ENCODE results near the gene ZBTB45.

Gene ZBTB45

DNA sequence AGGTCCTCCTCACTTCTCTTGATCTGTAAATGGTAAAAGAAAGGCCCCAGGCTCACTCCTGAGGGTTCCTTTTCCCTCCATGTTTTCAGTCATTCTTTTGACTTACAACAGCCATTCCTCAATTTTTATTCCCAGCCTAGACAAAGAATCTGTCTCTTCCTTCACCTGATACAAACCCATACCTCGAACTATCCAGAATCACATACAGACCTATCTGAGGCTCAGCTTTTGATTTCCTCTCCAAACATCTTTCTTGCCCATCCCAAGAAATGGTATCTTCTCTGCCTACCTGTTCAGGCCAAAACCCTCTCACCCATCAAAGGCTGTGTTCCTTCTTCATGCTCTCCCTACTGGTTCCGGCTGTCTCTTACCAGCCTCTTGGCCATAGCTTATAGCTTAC, 33.0 kb upstream of the ZBTB45 start (continued):
- TF ChIP-seq, protein P1, sequence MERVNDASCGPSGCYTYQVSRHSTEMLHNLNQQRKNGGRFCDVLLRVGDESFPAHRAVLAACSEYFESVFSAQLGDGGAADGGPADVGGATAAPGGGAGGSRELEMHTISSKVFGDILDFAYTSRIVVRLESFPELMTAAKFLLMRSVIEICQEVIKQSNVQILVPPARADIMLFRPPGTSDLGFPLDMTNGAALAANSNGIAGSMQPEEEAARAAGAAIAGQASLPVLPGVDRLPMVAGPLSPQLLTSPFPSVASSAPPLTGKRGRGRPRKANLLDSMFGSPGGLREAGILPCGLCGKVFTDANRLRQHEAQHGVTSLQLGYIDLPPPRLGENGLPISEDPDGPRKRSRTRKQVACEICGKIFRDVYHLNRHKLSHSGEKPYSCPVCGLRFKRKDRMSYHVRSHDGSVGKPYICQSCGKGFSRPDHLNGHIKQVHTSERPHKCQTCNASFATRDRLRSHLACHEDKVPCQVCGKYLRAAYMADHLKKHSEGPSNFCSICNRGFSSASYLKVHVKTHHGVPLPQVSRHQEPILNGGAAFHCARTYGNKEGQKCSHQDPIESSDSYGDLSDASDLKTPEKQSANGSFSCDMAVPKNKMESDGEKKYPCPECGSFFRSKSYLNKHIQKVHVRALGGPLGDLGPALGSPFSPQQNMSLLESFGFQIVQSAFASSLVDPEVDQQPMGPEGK (tag by site-specific recombination; IDR thresholded peaks at IDR 0.05), result no peak
- no peak for TF ChIP-seq ZNF2 (tag by site-specific recombination; IDR thresholded peaks at IDR 0.05)
- TF ChIP-seq ZNF629 (tag by site-specific recombination; IDR thresholded peaks at IDR 0.05), result no peak

DNA sequence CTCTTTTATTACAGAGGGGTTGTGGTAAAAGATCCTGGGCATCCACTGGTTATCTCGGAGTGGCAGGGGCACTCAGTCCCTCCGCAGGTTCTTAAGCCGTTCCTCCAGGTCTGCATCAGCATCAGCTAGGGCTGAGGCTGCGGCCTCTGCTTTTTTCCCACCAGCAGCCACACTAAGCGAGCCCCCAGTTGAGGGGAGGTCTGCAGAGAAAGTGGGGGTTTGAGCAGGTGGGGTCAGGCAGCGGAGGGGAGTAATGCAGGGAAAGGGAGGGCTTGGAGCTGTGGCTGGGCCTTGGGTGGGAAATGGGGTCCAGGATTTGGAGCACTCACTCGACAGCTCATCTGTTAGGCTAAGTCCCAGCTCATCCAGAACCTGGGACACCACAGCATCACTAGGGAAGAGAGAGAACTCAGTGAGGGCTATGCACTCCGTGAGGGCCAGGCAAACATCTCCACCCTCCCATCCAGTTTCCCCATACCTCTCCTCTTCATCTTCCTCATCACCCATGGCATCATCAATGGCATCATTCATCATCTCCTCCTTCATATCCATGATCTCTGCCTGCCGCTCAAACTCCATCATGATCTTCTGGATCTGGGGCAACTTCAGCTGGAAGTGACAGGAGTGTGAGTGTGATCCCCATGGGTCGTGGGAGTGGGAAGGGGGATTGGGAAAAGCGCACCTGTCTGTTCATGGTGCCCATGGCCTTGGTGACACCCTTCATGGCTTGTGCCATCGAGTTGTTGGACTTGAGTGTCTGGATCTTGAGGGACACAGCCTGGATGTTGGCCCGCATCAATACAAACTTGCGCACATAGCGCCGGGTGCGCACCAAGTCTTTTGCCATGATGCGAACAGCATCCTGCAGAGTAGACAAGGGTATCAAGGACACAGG, 32.2 kb upstream of the ZBTB45 start:
- TF ChIP-seq, protein P2, sequence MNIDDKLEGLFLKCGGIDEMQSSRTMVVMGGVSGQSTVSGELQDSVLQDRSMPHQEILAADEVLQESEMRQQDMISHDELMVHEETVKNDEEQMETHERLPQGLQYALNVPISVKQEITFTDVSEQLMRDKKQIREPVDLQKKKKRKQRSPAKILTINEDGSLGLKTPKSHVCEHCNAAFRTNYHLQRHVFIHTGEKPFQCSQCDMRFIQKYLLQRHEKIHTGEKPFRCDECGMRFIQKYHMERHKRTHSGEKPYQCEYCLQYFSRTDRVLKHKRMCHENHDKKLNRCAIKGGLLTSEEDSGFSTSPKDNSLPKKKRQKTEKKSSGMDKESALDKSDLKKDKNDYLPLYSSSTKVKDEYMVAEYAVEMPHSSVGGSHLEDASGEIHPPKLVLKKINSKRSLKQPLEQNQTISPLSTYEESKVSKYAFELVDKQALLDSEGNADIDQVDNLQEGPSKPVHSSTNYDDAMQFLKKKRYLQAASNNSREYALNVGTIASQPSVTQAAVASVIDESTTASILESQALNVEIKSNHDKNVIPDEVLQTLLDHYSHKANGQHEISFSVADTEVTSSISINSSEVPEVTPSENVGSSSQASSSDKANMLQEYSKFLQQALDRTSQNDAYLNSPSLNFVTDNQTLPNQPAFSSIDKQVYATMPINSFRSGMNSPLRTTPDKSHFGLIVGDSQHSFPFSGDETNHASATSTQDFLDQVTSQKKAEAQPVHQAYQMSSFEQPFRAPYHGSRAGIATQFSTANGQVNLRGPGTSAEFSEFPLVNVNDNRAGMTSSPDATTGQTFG (tag by site-specific recombination; IDR thresholded peaks at IDR 0.05; ENCODE audit: borderline replicate concordance), result no peak
- TF ChIP-seq, protein P3, sequence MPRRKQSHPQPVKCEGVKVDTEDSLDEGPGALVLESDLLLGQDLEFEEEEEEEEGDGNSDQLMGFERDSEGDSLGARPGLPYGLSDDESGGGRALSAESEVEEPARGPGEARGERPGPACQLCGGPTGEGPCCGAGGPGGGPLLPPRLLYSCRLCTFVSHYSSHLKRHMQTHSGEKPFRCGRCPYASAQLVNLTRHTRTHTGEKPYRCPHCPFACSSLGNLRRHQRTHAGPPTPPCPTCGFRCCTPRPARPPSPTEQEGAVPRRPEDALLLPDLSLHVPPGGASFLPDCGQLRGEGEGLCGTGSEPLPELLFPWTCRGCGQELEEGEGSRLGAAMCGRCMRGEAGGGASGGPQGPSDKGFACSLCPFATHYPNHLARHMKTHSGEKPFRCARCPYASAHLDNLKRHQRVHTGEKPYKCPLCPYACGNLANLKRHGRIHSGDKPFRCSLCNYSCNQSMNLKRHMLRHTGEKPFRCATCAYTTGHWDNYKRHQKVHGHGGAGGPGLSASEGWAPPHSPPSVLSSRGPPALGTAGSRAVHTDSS (tag by site-specific recombination; IDR thresholded peaks at IDR 0.05), result peak; percentile 88
- TF ChIP-seq MZF1 (tag by site-specific recombination; IDR thresholded peaks at IDR 0.05; ENCODE audit: borderline replicate concordance) (peak; percentile 66; the same call in 1 of the 2 replicates), ZNF561 (tag by site-specific recombination; IDR thresholded peaks at IDR 0.05; ENCODE audit: borderline replicate concordance) (no peak), ZBTB17 (tag by site-specific recombination; IDR thresholded peaks at IDR 0.05) (peak; percentile 76), WT1 (tag by site-specific recombination; IDR thresholded peaks at IDR 0.05) (no peak), ZNF169 (tag by site-specific recombination; IDR thresholded peaks at IDR 0.05) (no peak), IKZF3 (tag by site-specific recombination; IDR thresholded peaks at IDR 0.05) (peak; percentile 43; the same call in 1 of the 2 replicates), ZNF311 (tag by site-specific recombination; IDR thresholded peaks at IDR 0.05; ENCODE audit: borderline replicate concordance) (no peak), ZNF843 (tag by site-specific recombination; IDR thresholded peaks at IDR 0.05) (no peak), ZNF175 (tag by site-specific recombination; IDR thresholded peaks at IDR 0.05) (no peak), ZFP37 (tag by site-specific recombination; IDR thresholded peaks at IDR 0.05) (peak; percentile 37; the same call in 1 of the 2 replicates), ZEB2 (tag by site-specific recombination; IDR thresholded peaks at IDR 0.05) (no peak), RBAK (tag by site-specific recombination; IDR thresholded peaks at IDR 0.05) (no peak)
- TF ChIP-seq, protein P4, sequence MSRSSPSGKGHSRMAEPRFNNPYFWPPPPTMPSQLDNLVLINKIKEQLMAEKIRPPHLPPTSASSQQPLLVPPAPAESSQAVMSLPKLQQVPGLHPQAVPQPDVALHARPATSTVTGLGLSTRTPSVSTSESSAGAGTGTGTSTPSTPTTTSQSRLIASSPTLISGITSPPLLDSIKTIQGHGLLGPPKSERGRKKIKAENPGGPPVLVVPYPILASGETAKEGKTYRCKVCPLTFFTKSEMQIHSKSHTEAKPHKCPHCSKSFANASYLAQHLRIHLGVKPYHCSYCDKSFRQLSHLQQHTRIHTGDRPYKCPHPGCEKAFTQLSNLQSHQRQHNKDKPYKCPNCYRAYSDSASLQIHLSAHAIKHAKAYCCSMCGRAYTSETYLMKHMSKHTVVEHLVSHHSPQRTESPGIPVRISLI (tag by site-specific recombination; IDR thresholded peaks at IDR 0.05), result no peak
- TF ChIP-seq, protein P5, sequence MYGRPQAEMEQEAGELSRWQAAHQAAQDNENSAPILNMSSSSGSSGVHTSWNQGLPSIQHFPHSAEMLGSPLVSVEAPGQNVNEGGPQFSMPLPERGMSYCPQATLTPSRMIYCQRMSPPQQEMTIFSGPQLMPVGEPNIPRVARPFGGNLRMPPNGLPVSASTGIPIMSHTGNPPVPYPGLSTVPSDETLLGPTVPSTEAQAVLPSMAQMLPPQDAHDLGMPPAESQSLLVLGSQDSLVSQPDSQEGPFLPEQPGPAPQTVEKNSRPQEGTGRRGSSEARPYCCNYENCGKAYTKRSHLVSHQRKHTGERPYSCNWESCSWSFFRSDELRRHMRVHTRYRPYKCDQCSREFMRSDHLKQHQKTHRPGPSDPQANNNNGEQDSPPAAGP (tag by site-specific recombination; IDR thresholded peaks at IDR 0.05), result no peak
- TF ChIP-seq, protein P6, sequence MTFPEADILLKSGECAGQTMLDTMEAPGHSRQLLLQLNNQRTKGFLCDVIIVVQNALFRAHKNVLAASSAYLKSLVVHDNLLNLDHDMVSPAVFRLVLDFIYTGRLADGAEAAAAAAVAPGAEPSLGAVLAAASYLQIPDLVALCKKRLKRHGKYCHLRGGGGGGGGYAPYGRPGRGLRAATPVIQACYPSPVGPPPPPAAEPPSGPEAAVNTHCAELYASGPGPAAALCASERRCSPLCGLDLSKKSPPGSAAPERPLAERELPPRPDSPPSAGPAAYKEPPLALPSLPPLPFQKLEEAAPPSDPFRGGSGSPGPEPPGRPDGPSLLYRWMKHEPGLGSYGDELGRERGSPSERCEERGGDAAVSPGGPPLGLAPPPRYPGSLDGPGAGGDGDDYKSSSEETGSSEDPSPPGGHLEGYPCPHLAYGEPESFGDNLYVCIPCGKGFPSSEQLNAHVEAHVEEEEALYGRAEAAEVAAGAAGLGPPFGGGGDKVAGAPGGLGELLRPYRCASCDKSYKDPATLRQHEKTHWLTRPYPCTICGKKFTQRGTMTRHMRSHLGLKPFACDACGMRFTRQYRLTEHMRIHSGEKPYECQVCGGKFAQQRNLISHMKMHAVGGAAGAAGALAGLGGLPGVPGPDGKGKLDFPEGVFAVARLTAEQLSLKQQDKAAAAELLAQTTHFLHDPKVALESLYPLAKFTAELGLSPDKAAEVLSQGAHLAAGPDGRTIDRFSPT (tag by site-specific recombination; IDR thresholded peaks at IDR 0.05), result 0 out of 2 replicates have a peak, but pooled peaks have one; percentile 33
- Histone ChIP-seq H3K4me3 (ENCODE audit: low read depth, low read length) (no peak overlapping the region), H3K4me1 (ENCODE audit: control insufficient read depth, insufficient read depth, low read length) (peaks cover 10% of the 10 kb centered on the region), H3K36me3 (ENCODE audit: control insufficient read depth in 2 of 2, insufficient read depth in 1 of 2, low read length in 2 of 2) (peaks cover 37 to 86% of the 10 kb centered on the region in 2 experiments), H3K9me3 (ENCODE audit: control insufficient read depth, insufficient read depth, low read depth, low read length) (no peaks in the 10 kb centered on the region), H3K27ac (ENCODE audit: extremely low read depth, low read depth, low read length) (no peak overlapping the region)
- CTCF ChIA-PET, result interaction anchor here (1.0 kb wide), 1 partner anchor 32 kb away, joined by 3 read pairs; no protein-coding TSS in a partner anchor
- POLR2A ChIA-PET, result interaction anchor here (0.6 to 4.6 kb wide), 5 partner anchors 7 to 143 kb away, joined by 3 to 128 read pairs (median 7); partner anchors contain the start of genes TRIM28, ZBTB45 and ZNF584
